HG02884 (cell line): ENCODE results near the gene MGAT5B.

ENCODE experiments used
- ATAC-seq: cut with Tn5 transposase; IDR thresholded peaks from one replicate; pipeline ENCODE4 v1.9.1; 2021; ENCODE audit warnings: mild to moderate bottlenecking, moderate library complexity; ENCODE audit not compliant: unreplicated experiment

The MGAT5B gene

GRCh38 chr17:76924345-76925342 lies 56.4 kb downstream of the MGAT5B start:
- ATAC-seq: no peak

- ATAC-seq: no peak
These were observed 57.3 kb downstream of the MGAT5B start for GRCh38 chr17:76925441-76925891.

- ATAC-seq: no peak
These were observed 58.1 kb downstream of the MGAT5B start for GRCh38 chr17:76926237-76926866.

DNA sequence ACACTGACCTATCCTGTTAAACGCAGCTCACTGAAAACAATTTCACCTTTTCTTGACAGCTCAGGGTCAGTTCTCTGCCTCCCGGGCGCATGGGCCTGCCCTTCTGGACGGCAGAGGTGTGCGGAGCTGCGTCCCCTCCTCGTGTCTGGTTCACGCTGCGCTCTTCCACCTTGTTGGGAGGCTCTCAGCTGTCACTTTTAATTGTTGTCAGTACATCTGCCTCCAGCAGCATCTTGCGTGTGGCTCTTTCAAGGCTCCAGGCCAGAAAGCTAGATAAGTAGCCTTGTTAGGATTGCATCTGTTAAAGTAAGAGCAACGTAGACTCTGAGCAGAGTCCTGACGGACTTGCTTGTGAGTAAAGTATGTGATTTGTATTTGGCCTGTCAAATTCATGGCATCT lies 59.4 kb downstream of the MGAT5B start:
- ATAC-seq: no peak

GRCh38 chr17:76927982-76928381 lies 59.8 kb downstream of the MGAT5B start:
- no peak for ATAC-seq

DNA sequence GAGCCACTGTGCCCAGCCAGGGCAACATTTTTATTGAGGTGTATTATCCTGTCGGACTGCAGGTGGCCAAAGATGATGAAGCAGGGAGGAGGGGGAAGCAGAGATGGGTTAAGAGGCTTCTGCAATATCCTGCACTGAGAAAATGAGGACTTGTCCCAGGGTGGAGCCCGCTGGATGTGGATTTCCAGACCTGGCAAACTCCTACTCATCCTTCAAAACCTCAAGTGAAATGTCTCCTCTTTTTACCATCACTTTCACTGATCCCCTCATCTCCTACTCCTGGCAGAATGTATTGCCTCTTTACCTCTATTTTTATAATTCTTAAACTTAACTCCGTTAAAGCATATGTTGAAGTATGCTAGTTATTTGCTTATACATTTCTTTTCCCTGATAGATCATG lies 60.9 kb downstream of the MGAT5B start:
- ATAC-seq: no peak

GRCh38 chr17:76929601-76930000 lies 61.4 kb downstream of the MGAT5B start:
- ATAC-seq: no peak

GRCh38 chr17:76930107-76930506 lies 61.9 kb downstream of the MGAT5B start:
- no peak for ATAC-seq

GRCh38 chr17:76932402-76933333 lies 64.5 kb downstream of the MGAT5B start:
- ATAC-seq: no peak

- ATAC-seq: no peak
These were observed 66.5 kb downstream of the MGAT5B start for GRCh38 chr17:76934561-76935320.

- ATAC-seq: no peak
These were observed 67.1 kb downstream of the MGAT5B start for GRCh38 chr17:76935331-76935730.

DNA sequence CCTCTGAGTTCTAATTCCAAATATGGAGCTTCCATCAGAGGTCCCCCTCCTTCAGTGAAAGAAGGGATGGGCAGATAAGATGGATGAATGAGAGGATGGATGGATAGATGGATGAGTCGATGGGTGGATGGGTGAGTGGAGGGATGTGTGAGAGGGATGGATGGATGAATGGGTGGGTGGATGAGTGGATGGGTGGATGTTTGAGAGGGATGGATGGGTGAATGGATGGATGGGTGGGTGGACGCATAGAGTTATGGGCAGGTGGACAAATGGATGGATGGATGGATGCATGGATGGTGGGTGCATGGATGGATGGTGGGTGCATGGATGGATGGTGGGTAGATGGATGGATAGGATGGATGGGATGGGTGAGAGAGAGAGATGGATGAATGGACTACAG lies 69.0 kb downstream of the MGAT5B start:
- no peak for ATAC-seq

DNA sequence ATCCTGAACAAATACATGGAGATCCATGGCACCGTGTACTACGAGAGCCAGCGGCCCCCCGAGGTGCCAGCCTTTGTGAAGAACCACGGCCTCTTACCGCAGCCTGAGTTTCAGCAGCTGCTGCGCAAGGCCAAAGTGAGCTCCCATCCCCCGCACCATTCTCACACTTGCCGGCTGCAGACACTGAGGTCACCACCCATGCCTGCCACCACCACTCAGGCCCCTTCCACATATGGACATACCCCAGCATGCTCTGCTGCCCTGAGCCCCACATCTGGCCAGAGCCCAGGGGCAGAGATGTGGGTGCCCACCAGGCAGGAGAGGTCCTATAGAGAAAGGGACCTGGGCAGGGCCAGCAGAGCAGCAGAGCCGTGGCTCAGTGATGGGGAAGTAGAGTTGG lies 69.8 kb downstream of the MGAT5B start:
- ATAC-seq: no peak

- no peak for ATAC-seq
These were observed 72.1 kb downstream of the MGAT5B start for GRCh38 chr17:76940295-76940694.

DNA sequence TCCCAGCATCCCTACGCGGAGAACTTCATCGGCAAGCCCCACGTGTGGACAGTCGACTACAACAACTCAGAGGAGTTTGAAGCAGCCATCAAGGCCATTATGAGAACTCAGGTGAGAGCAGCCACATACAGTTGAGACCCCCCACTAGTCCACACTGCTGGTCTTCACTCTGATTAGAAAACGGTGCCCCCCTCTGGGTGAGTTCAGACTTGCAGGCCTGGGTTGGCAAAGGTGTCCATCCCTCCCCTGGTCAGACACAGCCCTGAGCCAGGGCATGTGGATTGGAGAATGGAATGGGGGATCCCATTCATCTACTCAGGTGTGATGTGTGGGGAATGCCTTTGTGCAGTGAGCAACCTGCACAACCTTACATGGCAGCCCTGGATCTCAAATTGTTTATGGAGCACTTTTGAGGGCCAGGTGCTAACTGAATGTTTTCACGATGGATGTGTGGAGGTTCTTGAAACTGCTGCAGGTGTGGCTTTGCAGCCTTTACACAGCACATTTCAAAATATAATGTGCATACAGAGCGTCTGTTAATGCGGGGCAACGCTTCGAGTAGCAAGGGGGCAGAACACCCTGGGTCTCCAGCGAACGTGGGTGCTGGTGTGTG lies 72.6 kb downstream of the MGAT5B start:
- ATAC-seq: no peak

GRCh38 chr17:76943202-76943601 lies 75.0 kb downstream of the MGAT5B start:
- no peak for ATAC-seq

GRCh38 chr17:76943781-76944213 lies 75.6 kb downstream of the MGAT5B start:
- ATAC-seq: no peak

DNA sequence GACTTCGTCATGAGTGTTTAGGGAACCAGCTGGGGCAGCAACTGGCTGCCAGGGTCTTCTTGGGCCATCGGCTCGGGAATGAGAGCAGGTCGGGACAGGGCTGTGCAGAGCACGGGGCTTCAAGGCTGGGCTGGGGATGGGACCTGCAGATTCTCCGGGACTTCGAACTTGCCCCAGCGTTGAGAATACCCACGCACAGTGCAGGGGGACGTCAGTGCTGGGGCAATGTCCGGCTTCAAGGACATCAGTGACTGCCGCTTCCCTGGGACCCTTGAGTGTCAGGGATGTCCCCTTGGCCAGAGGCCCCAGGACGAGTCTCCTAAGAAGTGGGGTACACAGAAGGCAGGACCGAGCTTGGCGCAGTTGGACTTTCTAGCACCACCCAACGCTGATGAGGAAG lies 76.3 kb downstream of the MGAT5B start:
- no peak for ATAC-seq

- no peak for ATAC-seq
These were observed 78.0 kb downstream of the MGAT5B start for GRCh38 chr17:76946111-76946771.
